Measurements from ENCODE around the gene JSRP1. TPM values are rescaled to one million over a fixed set of nuclear protein-coding genes. Genes with fewer than 3 reads are reported as not detected.

JSRP1 gene
- total RNA-seq, 2 experiments from 2014 or later: 0.56 to 0.58 TPM

- no peak overlapping the region for H3K27ac ChIP-seq (ENCODE audit: low read depth in 1 of 2, low read length in 2 of 2)
- Mint-ChIP-seq H3K27ac (no peak overlapping the region), H3K9me3 (no peaks in the 10 kb centered on the region), H3K36me3 (ENCODE audit: low read depth) (peaks cover 49% of the 10 kb centered on the region), H3K4me3 (no peak overlapping the region), H3K4me1 (ENCODE audit: low read depth) (peaks cover 17% of the 10 kb centered on the region), H3K27me3 (no peaks in the 10 kb centered on the region)
- peaks cover 47% of the 10 kb centered on the region for H3K4me1 ChIP-seq (ENCODE audit: insufficient read depth, low read length)
- H3K27me3 ChIP-seq (ENCODE audit: control insufficient read depth in 1 of 2, insufficient read depth in 2 of 2, low read length in 2 of 2): peaks cover 9 to 12% of the 10 kb centered on the region in 2 experiments
- no peak for TF ChIP-seq CTCF (IDR thresholded peaks at IDR 0.05)
- no peak overlapping the region for H3K4me3 ChIP-seq (ENCODE audit: low read length)
- DNase-seq: no peak
- no peak for ATAC-seq (ENCODE audit: poor library complexity)
- peaks cover 77% of the 10 kb centered on the region for H3K36me3 ChIP-seq (ENCODE audit: insufficient read depth, low read length)
- CTCF ChIA-PET: no interaction called here
- intact Hi-C loops (cut with DNase I, micrococcal nuclease): no loop called here
- POLR2A ChIA-PET: interaction anchor here (1.0 kb wide), 1 partner anchor 12 kb away, joined by 3 read pairs; no protein-coding TSS in a partner anchor
- H3K9me3 ChIP-seq (ENCODE audit: control insufficient read depth in 1 of 2, insufficient read depth in 1 of 2, low read length in 2 of 2): peaks cover 0 to 5% of the 10 kb centered on the region in 2 experiments
These were observed 10.1 kb downstream of the JSRP1 start for GRCh38 chr19:2246014-2246620.

- no peak overlapping the region for H3K4me3 ChIP-seq (ENCODE audit: low read length)
- ChIA-PET CTCF (no interaction called here), POLR2A (interaction anchor here (0.7 to 1.0 kb wide), 2 partner anchors 8 to 13 kb away, joined by 3 read pairs; no protein-coding TSS in a partner anchor)
- intact Hi-C loops (cut with DNase I, micrococcal nuclease): no loop called here
- H3K27ac ChIP-seq (ENCODE audit: low read depth in 1 of 2, low read length in 2 of 2): no peak overlapping the region
- H3K9me3 Mint-ChIP-seq: no peaks in the 10 kb centered on the region
- peaks cover 4 to 7% of the 10 kb centered on the region in 2 experiments for H3K27me3 ChIP-seq (ENCODE audit: control insufficient read depth in 1 of 2, insufficient read depth in 2 of 2, low read length in 2 of 2)
- peaks cover 82% of the 10 kb centered on the region for H3K36me3 ChIP-seq (ENCODE audit: insufficient read depth, low read length)
- peaks cover 25% of the 10 kb centered on the region for H3K4me1 Mint-ChIP-seq (ENCODE audit: low read depth)
- H3K9me3 ChIP-seq (ENCODE audit: control insufficient read depth in 1 of 2, insufficient read depth in 1 of 2, low read length in 2 of 2): peaks cover 0 to 3% of the 10 kb centered on the region in 2 experiments
- no peak overlapping the region for H3K27ac Mint-ChIP-seq
- peaks cover 47% of the 10 kb centered on the region for H3K4me1 ChIP-seq (ENCODE audit: insufficient read depth, low read length)
- H3K27me3 Mint-ChIP-seq: no peaks in the 10 kb centered on the region
- TF ChIP-seq CTCF (IDR thresholded peaks at IDR 0.05): no peak
- no peak overlapping the region for H3K4me3 Mint-ChIP-seq
- DNase-seq: no peak
- no peak for ATAC-seq (ENCODE audit: poor library complexity)
- peaks cover 53% of the 10 kb centered on the region for H3K36me3 Mint-ChIP-seq (ENCODE audit: low read depth)
These were observed 10.9 kb downstream of the JSRP1 start for GRCh38 chr19:2245273-2245672.

GRCh38 chr19:2244486-2244885 lies 11.7 kb downstream of the JSRP1 start:
- Histone ChIP-seq H3K4me1 (ENCODE audit: insufficient read depth, low read length) (peaks cover 45% of the 10 kb centered on the region), H3K36me3 (ENCODE audit: insufficient read depth, low read length) (peaks cover 82% of the 10 kb centered on the region), H3K27ac (ENCODE audit: low read depth in 1 of 2, low read length in 2 of 2) (no peak overlapping the region), H3K9me3 (ENCODE audit: control insufficient read depth in 1 of 2, insufficient read depth in 1 of 2, low read length in 2 of 2) (no peaks in the 10 kb centered on the region), H3K4me3 (ENCODE audit: low read length) (no peak overlapping the region), H3K27me3 (ENCODE audit: control insufficient read depth in 1 of 2, insufficient read depth in 2 of 2, low read length in 2 of 2) (no peaks in the 10 kb centered on the region)
- H3K36me3 Mint-ChIP-seq (ENCODE audit: low read depth): peaks cover 58% of the 10 kb centered on the region
- TF ChIP-seq CTCF (IDR thresholded peaks at IDR 0.05): no peak
- intact Hi-C loops (cut with DNase I, micrococcal nuclease): no loop called here
- POLR2A ChIA-PET: interaction anchor here (0.7 kb wide), 1 partner anchor 9 kb away, joined by 3 read pairs; no protein-coding TSS in a partner anchor
- no peak for ATAC-seq (ENCODE audit: poor library complexity)
- CTCF ChIA-PET: no interaction called here
- no peak for DNase-seq
- H3K27me3 Mint-ChIP-seq: no peaks in the 10 kb centered on the region
- peaks cover 33% of the 10 kb centered on the region for H3K4me1 Mint-ChIP-seq (ENCODE audit: low read depth)
- H3K9me3 Mint-ChIP-seq: no peaks in the 10 kb centered on the region
- H3K27ac Mint-ChIP-seq: no peak overlapping the region
- H3K4me3 Mint-ChIP-seq: no peak overlapping the region

Data from CD4-positive, alpha-beta T cell (primary cell).